GM13977 (cell line): ENCODE data around the gene CENPS.
"Not testable (repeated sequence)": the region's sequence is repeated elsewhere in the genome, so short reads cannot be mapped to it uniquely, and the experiment has no call there.

Experiments
- DNase-seq: peaks from one replicate; pipeline ENCODE4 v3.0.0; 2012; ENCODE audit warnings: low spot score
- CTCF ChIP-seq: IDR thresholded peaks from 2 replicates; pipeline ENCODE4 v1.5.1; 2012; ENCODE audit warnings: mild to moderate bottlenecking, control low read depth; ENCODE audit not compliant: insufficient read depth; ENCODE audit errors: extremely low read depth, missing control alignments
- in situ Hi-C: fragments of 300-500 bp; cut with MboI; formaldehyde crosslinking; loops from one replicate; pipeline ENCODE4 v1.12.0; 2022; ENCODE audit warnings: low sequenced_read_pairs, low pct_unique_long_range_greater_than_20kb, mixed read lengths, inconsistent platforms; ENCODE audit not compliant: unreplicated experiment

CENPS gene

DNA sequence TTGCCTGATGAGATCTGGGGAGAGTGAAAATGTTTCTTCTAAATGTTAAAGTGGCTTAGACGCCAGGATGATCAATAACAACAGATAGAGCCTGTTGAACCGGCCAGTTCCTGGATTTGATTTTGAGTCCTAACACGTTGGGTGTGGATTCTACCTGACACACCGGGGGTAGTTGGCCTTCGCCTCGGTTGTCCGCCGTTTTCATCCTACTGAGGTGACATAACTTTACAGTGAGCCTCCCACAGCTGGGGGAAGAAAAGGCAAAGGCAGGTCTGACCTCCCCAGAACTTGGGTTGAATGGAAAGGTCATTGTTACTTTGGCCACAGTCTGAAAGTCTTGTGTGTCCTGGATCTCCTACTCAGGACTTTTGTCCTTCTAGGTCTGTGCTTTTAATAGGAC is 30.2 kb upstream of the CENPS start:
- DNase-seq: no peak
- no peak for TF ChIP-seq CTCF
- in situ Hi-C loops: no loop called here

- TF ChIP-seq CTCF: no peak
- in situ Hi-C loops: no loop called here
- DNase-seq: no peak
Observed at GRCh38 chr1:10401281-10401680, 29.0 kb upstream of the CENPS start.

- in situ Hi-C loops: no loop called here
- no peak for TF ChIP-seq CTCF
- DNase-seq: no peak
Observed at GRCh38 chr1:10402729-10403274, 27.4 kb upstream of the CENPS start.

- in situ Hi-C loops: no loop called here
- TF ChIP-seq CTCF: no peak
- DNase-seq: no peak
Observed at GRCh38 chr1:10407201-10407600, 23.0 kb upstream of the CENPS start.

DNA sequence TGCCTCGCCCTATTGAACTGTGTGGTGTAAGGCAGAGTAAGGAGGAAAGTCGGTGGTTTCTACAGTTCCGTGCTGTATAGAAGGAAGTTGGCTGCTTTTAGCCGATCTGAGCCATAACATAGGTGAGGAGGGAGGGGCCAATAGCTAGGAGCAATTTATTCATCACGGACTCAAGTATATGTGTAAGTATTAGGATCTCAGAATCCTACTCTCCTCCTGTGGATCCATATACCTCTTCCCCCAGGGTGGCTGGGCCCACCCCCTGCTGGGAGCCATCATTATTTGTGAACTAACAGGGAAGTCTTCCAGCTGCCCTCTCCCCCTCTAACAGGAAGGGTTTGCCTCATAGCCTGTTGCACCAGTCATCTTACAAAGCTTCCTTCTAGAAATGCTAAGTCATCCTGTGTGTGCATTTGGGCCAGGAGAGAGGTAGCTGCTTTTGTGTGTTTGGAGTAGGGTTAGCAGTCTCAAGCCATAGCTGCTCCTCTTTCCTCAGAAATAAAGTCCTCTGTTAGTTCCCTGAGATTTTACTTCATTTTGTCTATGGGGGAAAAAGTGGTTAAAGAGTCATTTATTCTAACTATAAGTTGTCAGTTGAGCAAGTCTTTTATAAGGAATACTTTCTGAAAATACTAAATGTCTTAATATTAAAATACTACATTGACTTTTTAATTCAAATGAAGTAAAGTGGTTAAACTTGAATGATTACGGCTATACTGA is 14.9 kb upstream of the CENPS start:
- no peak for TF ChIP-seq CTCF
- DNase-seq: no peak

GRCh38 chr1:10415967-10416366 is 14.3 kb upstream of the CENPS start:
- in situ Hi-C loops, DNase-seq: not testable (repeated sequence)

More for the DNA sequence above, 14.9 kb upstream of the CENPS start:
- in situ Hi-C loops: no loop called here

DNA sequence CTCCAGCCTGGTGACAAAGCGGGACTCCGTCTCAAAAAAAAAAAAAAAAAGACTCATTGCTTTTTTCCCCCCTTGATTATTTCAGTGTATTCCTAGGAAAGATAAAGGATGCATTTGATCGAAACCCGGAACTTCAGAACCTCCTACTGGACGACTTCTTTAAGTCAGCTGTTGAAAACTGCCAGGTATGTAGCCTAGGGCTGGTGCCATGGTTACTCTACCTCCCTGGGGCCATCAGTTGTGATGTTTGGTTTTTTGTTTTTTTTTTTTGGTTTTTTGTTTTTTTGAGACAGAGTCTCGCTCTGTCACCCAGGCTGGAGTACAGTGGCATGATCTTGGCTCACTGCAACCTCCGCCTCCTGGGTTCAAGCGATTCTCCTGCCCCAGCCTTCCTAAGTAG is 11.5 kb upstream of the CENPS start:
- in situ Hi-C loops, DNase-seq: not testable (repeated sequence)
